DOHH2 (cell line): Measurements from ENCODE around the gene TRPM2.

Source experiments
- CTCF ChIP-seq: fragments of 200-600 bp; sonication (generic); IDR thresholded peaks from one replicate; pipeline ENCODE4 v1.5.1; 2014; ENCODE audit warnings: antibody characterized with exemption, mild to moderate bottlenecking, low read depth, low read length; ENCODE audit not compliant: poor library complexity, severe bottlenecking
- EZH2phosphoT487 ChIP-seq: fragments of 200-600 bp; sonication (generic); IDR thresholded peaks from 2 replicates; pipeline ENCODE4 v1.6.1; 2017; ENCODE audit warnings: borderline replicate concordance, mild to moderate bottlenecking, antibody characterized with exemption, low read length, moderate library complexity, mixed read lengths

DNA sequence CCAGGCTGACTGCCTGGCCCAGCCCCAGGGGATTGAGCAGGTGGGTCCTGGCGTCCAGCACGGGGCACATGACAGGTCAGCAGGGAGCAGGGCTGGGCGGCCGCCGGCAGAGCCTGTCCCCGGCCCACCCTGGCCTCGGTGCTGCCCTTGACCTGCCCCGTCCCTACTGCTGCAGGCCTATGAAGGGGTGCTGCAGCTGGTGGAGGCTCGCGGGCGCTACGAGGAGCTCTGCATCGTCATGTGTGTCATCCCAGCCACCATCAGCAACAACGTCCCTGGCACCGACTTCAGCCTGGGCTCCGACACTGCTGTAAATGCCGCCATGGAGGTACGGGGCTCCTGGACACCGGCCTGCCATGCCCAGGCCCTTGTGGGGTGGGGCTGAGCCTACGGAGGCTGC lies 29.8 kb upstream of the TRPM2 start:
- TF ChIP-seq CTCF, result no peak
- no peak for TF ChIP-seq EZH2phosphoT487
